HG03097 (cell line): Measurements from ENCODE around the gene CREBBP.

ENCODE experiments used
- ATAC-seq: cut with Tn5 transposase; IDR thresholded peaks from one replicate; pipeline ENCODE4 v1.9.1; 2021; ENCODE audit not compliant: unreplicated experiment, low FRiP score

CREBBP gene

DNA sequence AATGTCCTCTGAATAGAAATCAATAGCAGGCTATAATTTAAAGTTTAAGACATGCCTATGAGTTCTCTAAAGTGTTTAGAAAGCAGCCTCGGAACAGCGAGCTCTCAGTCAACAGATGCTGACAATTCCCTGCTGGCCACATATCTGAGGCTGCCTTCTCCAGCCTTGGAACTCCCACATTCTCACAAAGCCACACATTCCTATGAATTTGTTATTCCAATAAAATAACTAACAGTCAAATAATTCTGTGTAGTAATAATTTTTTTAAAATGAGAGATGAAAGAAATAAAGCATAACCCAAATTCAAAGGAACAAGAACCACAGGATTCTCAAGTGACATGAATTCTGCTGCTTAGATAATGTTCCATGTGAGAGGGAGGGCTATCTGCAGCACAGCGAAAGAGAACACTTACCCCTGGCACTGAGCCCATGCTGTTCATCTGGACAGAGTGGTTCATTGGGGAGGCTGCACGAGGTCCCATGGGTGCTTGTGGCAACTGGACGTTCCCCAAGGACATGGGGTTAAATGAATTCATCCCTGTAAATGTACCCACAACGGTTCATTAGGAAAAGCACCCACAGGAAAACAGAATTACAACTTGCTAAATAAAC lies 106.3 kb downstream of the CREBBP start:
- no peak for ATAC-seq

DNA sequence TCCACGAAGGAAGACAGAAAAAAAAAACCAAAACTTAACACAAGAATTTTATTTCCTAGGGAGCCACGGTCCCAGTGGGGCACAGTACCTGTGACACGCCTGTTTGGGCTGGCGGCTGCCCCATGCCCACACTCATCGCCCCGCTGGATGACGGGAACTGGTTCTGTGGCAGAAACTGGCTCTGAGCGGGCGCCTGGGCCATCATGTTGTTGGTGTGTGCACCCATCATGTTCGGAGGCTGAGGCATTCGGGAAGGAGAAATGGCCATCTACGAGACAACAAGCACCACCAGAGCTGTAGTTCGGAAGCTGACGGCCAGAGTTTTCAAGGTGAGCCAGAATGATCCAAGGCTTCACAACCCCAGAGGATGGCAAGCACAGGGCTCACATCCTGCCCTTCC lies 106.8 kb downstream of the CREBBP start:
- no peak for ATAC-seq

DNA sequence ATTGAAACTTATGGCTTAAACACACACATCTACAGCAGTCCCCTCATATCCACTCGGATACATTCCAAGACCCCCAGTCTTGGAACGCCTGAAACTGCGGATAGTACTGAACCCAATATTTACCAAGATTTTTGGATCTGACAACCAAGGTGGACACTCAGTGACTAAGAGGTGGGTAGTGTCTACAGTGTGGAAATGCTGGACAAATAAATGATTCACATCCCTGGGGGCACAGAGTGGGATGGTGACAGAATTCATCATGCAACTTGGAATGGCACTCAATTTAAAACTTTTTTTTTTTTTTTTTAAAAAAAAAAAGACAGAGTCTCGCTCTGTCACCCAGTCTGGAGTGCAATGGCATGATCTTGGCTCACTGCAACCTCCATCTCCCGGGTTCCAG lies 109.0 kb downstream of the CREBBP start:
- no peak for ATAC-seq

DNA sequence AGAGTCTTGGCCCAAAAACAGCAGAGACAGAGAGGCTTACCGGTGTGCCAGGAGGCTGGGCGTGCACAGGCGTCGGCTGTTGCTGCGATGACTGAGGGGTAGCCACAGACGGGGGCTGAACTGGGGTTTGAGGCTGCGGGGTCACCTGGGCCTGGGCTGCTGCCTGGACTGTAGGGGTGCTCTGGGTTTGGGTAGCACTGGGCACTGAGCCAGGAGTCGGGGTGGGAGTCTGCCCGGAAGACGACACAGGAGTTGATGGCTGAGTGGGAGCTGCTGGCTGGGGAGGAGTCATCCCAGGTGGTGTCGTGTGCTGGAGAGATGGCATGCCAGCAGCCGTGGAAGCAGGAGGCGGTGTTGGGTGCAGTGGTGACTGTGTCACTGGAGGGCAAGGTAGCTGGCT lies 110.0 kb downstream of the CREBBP start:
- ATAC-seq, result no peak

DNA sequence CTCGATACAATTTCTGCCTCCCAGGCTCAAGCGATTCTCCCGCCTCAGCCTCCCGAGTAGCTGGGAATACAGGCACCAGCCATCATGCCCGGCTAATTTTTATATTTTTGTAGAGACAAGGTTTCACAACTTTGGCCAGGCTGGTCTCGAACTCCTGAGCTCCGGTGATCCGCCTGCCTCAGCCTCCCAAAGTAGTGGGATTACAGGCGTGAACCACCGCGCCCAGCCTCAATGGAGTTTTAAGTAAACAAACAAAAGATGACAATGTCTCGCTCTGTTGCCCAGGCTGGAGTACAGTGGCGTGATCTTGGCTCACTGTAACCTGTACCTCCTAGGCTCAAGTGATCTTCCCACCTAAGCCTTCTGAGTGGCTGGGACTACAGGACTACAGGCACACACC lies 110.6 kb downstream of the CREBBP start:
- no peak for ATAC-seq

DNA sequence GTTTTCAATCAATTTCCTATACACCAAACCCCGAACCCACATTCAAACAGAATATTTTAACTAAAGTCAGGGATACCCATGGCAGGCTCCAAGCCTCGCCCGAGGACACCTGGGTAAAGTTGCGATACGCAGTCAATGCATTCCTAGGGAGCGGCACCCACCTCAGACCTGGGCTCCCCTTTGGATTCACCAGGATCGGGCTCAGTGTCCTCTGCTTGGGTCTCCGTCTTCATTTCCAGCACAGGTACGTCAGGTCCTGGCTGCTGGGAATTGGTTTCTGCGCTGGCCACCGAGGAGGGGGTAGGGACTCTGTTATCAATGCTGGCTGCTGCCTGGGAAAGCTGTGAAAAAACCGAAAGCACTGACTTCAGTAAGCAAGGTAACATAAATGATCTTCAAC lies 111.5 kb downstream of the CREBBP start:
- no peak for ATAC-seq

DNA sequence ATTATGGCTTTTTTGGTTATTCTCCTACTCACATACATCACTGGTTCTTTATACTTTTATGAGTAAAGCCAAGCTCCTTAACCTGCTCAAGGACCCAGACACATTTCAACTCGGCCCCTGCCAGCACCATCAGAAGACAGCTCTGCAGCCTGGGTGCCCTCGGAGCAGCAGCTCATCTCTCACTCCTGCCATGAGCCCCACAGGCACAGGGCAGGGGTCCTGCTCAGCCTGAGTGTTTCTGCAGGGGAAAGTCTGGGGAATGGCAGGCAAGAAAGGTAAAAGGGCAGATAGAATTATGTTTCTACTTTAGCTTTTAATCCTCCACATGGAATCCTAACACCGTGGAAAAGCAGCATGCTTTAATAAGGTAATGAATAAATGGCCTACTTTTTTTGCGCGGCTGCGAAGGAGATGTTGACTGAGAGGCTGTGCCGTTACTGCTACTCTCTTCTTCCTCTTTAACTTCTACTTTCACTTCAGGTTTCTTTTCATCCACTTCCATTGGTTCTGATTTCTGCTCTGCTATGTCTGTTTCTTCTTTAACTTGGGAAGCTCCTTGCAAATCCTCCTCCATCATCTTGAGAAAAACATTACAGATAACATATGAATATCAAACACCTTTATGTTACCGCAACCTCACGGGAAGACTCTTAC lies 113.1 kb downstream of the CREBBP start:
- ATAC-seq, result no peak

DNA sequence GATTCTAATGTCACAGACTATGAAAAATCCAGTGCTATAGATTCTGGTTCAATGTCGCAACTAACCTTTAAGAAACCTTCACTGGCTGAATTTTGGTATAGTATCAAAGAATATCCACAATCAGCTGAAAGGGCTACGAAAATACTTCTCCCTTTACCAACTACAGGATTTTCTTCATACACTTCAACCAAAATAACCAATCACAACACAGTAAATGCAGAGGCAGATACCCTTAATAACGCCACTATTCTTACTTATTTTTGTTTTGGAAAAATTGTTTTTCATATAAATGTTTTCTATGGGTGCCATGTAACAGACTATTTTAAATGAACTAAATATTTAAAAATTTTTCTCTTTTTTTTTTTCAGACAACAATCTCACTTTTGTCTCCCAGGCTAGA lies 114.3 kb downstream of the CREBBP start:
- ATAC-seq, result no peak

DNA sequence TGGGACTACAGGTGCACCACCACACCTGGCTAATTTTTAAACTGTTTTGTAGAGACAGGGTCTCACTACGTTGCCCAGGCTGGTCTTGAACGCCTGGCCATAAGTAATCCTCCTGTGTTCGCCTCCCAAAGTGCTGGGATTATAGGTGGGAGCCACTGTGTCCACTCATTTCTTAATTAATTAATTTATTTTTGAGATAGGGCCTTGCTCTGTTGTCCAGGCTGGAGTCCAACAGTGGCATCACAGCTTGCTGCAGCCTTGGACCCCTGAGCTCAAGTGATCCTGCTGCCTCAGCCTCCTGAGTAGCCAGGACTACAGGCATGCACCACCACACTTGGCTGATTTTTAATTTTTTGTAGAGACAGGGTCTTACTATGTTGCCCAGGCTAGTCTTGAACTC lies 116.1 kb downstream of the CREBBP start:
- ATAC-seq, result no peak

DNA sequence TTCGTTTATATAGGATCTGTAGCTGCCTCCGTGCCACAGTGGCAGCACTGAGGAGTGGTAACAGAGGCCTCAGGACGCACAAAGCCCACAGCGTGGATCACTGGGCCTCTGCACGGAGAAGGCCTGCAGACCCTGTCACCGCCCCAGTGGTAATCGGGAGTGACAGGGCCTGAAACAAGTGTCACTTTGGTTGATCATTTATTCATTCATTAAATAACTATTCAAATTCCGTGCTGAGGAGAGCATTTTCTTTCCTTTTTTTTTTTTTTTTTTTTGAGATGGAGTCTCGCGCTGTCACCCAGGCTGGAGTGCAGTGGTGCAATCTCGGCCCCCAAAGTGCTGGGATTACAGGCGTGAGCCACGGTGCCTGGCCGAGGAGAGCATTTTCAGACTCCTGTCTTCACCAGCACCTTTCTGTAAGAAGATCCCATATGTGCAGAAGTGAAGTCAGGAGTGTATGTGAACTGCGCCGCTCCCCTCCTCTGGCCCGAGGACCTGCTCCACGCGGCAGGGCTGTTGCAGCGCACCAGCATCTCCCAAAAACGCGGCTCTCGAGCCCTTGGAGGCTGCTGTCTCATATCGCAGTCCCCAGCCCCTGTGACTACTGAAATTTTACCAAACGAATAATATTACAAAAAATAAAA lies 118.3 kb downstream of the CREBBP start:
- ATAC-seq, result no peak

DNA sequence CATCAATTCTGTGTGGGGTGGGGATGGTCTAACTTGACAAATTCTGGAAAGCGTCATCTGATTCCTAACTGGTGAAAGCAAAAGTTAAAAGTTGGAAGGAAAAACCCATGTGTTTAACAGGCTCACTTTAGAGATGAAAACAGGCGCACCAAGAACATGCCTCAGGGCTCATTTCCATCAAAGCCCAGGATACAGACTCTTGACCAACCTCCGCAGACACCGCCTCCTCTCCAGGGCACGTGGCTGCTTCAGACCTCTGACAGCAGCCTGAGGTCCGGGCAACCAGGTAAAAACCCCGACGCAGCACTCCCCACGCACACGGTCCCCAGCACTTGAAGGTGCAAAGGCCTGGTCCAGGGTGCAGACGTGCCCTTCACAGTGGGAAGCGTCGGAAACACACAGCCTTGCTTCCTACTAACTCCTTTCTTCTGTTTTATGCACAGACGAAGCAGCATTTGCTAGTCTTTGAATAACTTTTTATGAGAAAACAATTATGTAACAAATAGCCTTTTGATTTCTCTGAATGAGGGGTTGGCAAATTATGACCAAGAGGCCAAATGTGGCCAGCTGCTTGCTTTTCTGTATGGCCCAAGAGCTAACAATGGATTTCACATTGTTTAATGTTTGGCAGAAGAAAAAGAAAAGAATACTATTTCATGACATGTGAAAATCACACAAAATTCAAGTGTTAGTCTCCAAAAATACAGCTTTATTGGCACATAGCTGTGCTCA lies 119.0 kb downstream of the CREBBP start:
- no peak for ATAC-seq

DNA sequence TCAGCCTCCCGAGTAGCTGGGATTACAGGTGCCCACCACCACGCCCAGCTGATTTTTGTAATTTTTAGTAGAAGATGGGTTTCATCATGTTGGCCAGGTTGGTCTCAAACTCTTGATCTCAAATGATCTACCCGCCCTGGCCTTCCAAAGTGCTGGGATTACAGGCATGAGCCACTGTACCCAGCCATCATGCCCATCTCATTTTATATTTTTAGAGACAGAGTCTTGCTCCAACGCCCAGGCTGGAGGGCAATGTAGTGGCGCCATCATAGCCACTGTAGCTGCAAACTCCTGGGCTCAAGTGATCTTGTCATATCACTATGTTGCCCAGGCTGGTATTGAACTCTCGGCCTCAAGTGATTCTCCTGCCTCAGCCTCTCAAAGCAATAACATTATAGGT lies 120.0 kb downstream of the CREBBP start:
- no peak for ATAC-seq

DNA sequence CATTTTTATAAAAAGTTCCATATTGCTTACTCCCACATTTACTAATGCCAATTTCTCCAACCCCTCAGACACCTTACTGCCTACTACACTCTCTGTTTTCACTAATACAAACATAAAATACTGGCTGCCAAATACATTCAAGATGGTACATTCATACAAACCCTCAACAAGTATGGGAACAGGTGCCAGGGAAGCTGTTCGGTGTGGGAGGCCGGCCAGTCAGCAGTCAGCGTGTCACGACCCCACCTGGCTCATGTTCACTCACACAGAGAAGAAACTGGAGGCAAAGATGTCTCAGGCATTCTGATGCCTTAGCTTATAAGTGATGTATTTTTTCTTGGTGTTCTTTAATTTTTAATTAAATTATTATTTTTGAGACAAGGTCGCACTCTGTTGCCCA lies 120.8 kb downstream of the CREBBP start:
- ATAC-seq, result no peak

DNA sequence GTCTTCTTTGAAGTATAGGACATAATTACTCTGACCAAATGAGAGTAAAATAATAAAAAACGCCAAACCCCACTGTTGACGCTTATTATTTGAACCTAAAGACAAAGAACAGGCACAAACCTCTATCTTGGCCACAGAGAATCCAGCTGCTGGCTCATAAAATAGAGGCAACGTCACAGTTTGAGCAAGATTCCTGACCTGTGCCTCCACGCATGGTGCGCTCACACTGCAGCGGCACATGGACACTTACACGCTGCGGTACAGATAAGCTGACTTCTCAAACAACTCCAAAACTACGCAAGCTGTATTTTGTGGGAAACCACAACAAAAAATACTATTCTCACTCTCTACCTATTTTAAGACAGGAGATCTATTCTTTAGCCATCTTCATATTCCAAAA lies 124.4 kb downstream of the CREBBP start:
- ATAC-seq, result no peak

DNA sequence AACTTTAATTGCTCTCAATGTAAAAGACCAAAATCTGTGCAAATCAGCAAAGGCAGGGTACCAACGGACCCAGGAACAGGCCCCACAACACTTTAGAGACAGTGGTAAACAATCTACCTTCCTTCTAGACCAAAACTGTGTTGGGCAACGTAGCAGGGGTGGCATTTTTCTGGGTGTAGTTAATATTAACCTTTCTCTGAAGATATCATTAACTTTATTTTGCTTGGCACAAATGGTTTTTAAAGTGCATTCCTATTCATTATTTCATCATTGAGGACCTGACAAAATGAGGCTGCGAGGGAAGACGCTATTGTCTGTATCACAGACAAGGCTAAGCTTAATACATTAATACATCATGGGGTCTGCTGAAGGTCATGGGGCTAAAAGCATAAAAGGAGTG lies 125.3 kb downstream of the CREBBP start:
- no peak for ATAC-seq

DNA sequence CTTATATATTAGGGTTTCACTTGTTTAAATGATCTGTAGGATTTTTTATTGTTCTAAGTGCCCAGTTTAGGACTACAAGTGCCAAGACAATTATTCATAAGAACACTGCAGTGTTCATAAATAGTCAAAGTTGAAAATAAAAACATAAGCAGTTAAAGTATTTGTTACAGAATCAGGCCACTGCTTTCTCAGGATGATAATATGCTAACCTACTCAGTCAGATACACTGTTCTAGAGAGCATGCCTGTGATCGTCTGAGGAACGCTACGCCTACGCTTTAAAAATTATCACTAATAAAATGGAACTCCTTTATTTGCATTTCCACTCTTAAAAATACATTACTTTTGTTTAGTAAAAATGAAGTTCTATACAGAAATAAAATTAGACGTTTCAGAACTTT lies 125.7 kb downstream of the CREBBP start:
- no peak for ATAC-seq

DNA sequence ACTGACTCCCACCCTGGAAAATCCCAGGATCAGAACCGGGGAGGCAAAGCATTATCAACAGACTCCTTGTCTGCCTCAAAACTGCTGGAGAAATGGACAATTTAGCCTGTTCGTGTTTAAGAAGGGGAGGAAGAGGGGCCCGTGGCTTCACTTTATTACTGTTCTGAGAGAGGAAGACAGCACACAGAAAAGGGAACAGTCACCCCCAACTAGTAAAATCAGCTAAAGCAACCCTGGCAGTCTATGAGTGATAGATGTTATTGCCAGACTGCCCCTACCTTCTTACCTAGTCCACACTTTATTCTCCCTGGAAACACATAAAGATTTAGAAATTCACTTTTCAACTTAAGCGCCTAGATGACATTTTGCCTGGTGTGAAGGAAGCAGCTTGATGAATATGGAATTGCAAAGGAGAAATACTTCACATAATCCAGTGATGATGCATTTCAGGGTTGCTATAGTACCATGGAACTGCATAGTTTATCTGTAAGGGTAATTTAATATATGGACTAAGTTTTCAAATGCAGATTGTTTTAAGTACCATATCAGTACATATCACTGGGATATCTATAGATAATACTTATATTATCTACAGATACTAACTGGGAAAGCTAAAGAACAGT lies 126.3 kb downstream of the CREBBP start:
- no peak for ATAC-seq

DNA sequence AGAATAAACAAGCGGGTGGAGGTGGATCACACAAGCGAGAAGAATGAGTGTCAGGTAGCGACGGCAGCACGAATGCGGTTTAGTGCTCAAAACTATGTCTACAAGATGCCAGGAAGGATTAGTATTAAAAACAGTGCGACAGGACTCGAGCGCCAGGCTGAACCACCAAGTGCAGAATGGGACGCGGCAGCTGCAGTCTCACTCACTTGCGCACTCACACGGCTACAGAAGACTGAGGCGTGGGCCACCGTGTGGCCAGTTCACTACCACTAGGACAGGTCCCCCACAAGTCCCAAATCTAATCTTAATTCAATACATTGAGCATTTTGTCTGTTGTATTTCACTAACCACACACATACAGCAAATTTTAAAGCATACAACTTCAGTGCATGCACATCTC lies 127.5 kb downstream of the CREBBP start:
- ATAC-seq, result no peak

DNA sequence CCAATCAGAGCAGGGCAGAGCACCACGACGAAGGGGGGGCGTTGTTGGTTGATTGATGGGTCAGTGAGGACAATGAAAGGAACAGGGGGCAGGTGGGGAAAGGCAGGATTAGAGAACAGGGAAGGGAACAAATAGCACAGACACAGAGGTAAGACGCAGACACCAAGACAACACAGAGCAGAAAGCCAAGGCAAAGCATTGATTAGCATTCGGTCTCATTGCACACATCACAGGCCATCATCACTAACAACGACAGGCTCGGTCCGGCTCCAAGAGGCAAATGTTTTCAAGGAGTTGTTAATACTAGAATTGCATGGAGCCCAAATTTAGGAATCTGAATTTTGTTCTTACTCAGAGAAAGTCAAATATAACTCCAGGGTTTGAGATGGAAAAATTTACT lies 128.6 kb downstream of the CREBBP start:
- ATAC-seq, result no peak

DNA sequence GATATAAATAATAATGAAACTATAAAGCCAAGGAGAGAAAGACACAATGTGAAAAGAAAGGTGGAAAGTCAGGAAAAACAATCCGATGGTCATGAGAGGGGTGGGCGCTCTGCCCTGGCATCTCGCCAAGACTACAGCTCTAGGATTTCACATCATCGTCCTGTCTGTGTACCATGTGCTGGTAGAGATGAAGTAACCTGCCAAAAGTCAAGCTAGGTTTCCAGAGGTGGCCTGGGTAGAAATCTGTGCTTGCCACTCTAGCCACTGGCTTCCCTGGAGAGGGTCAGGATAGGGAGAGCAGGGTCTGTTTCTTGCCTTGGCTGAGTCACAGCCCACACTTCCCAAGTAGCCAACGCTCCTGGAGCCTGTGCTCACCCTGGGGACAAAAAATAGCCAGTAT lies 132.2 kb downstream of the CREBBP start:
- ATAC-seq, result no peak

DNA sequence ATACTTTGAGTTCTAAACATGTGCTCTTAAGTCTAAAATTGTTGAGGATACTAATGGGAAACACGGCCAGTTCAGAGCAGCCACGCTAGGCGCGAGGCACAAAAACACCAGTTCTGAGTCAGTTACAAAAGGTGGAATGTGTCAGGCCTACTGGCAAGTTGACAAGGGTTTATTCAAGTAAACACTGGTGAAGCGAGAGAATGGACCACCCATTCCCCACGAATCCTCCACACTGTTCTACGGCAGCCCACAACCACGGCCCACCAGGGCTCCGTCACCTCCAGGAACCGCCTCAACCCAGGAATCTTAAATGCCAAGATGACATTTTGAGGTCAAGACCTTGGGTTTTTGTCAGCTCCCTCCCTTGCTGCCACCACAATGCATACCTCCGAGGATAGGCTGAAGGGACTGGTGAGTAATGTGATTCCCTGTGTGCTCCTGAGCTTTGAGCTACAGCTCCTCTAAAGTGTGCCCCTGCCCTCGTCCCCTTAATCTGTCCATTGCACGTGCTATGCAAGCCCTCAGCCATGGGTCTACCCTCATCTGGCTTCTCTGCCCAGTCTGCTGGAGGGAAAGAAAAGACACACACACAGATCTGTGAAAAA lies 134.7 kb downstream of the CREBBP start:
- ATAC-seq, result no peak
